Stimulated activated naive B cell treated with anti-CD40 and anti-IgM and Interleukin-4, amounts not matched to agents 10 μg/mL and 1 μg/mL and 100 μg/mL, for 72 hours (primary cell): ENCODE data around the gene GPRC5D.
A peak's percentile ranks its signal among the peaks of the same experiment; 100 is the strongest.

Experiments
- ATAC-seq, 2 donors: fragments of 150-1000 bp; cut with Tn5 transposase; replicated peaks; 2 replicates each; pipeline ENCODE4 v1.10.0; 2021; ENCODE audit warnings: moderate library complexity in 1 of 2
- DNase-seq: peaks from one replicate; pipeline ENCODE4 v3.0.0; 2021
- H3K27ac Mint-ChIP-seq: one replicate; pipeline ENCODE4 v1.8.0; 2022; ENCODE audit warnings: mild to moderate bottlenecking, mixed read lengths
- H3K27me3 Mint-ChIP-seq, 2 donors: one replicate each; pipeline ENCODE4 v1.8.0; 2022; ENCODE audit warnings: mixed read lengths in 2 of 2
- H3K36me3 Mint-ChIP-seq, 2 donors: one replicate each; pipeline ENCODE4 v1.8.0; 2022; ENCODE audit warnings: mixed read lengths in 2 of 2, mild to moderate bottlenecking in 1 of 2
- H3K4me1 Mint-ChIP-seq, 2 donors: one replicate each; pipeline ENCODE4 v1.8.0; 2022; ENCODE audit warnings: mixed read lengths in 2 of 2, mild to moderate bottlenecking in 1 of 2
- H3K4me3 Mint-ChIP-seq, 2 donors: one replicate each; pipeline ENCODE4 v1.8.0; 2022; ENCODE audit warnings: mild to moderate bottlenecking in 2 of 2, mixed read lengths in 2 of 2, moderate library complexity in 1 of 2
- H3K9me3 Mint-ChIP-seq, 2 donors: one replicate each; pipeline ENCODE4 v1.8.0; 2022; ENCODE audit warnings: mixed read lengths in 2 of 2, mild to moderate bottlenecking in 1 of 2

Gene GPRC5D

GRCh38 chr12:12898911-12899511, 53.0 kb downstream of the GPRC5D start:
- Mint-ChIP-seq H3K4me3 (no peak overlapping the region), H3K36me3 (no peaks in the 10 kb centered on the region), H3K4me1 (peaks cover 3 to 5% of the 10 kb centered on the region in 2 donors), H3K9me3 (no peaks in the 10 kb centered on the region), H3K27ac (no peak overlapping the region), H3K27me3 (peaks cover 6 to 25% of the 10 kb centered on the region in 2 donors)
- ATAC-seq (no peak), DNase-seq (no peak)

- Mint-ChIP-seq H3K9me3 (no peaks in the 10 kb centered on the region), H3K36me3 (no peaks in the 10 kb centered on the region), H3K27ac (no peak overlapping the region), H3K27me3 (peaks cover 11 to 27% of the 10 kb centered on the region in 2 donors), H3K4me1 (no peaks in the 10 kb centered on the region), H3K4me3 (no peak overlapping the region)
- no peak for ATAC-seq
- no peak for DNase-seq
These were observed 53.7 kb downstream of the GPRC5D start for GRCh38 chr12:12898136-12898717.

GRCh38 chr12:12897302-12897701, 54.7 kb downstream of the GPRC5D start:
- Mint-ChIP-seq H3K27ac (no peak overlapping the region), H3K4me3 (no peak overlapping the region), H3K4me1 (peaks cover 0 to 2% of the 10 kb centered on the region in 2 donors), H3K36me3 (peaks cover 0 to 2% of the 10 kb centered on the region in 2 donors), H3K9me3 (no peaks in the 10 kb centered on the region), H3K27me3 (peaks cover 19 to 36% of the 10 kb centered on the region in 2 donors)
- no peak for DNase-seq
- no peak for ATAC-seq

GRCh38 chr12:12896260-12896659, 55.7 kb downstream of the GPRC5D start:
- peaks cover 28 to 42% of the 10 kb centered on the region in 2 donors for H3K27me3 Mint-ChIP-seq
- peaks cover 7 to 8% of the 10 kb centered on the region in 2 donors for H3K4me1 Mint-ChIP-seq
- no peak overlapping the region for H3K27ac Mint-ChIP-seq
- H3K36me3 Mint-ChIP-seq, result peaks cover 0 to 2% of the 10 kb centered on the region in 2 donors
- no peak overlapping the region for H3K4me3 Mint-ChIP-seq
- DNase-seq (no peak), ATAC-seq (no peak)
- H3K9me3 Mint-ChIP-seq, result no peaks in the 10 kb centered on the region

GRCh38 chr12:12893438-12893837, 58.5 kb downstream of the GPRC5D start:
- no peak overlapping the region for H3K4me3 Mint-ChIP-seq
- H3K4me1 Mint-ChIP-seq, result peaks cover 14 to 20% of the 10 kb centered on the region in 2 donors
- no peaks in the 10 kb centered on the region for H3K9me3 Mint-ChIP-seq
- no peak for ATAC-seq
- H3K36me3 Mint-ChIP-seq, result peaks cover 0 to 2% of the 10 kb centered on the region in 2 donors
- no peak for DNase-seq
- H3K27me3 Mint-ChIP-seq, result peaks cover 54 to 57% of the 10 kb centered on the region in 2 donors
- H3K27ac Mint-ChIP-seq, result no peak overlapping the region

GRCh38 chr12:12892681-12893141, 59.3 kb downstream of the GPRC5D start:
- Mint-ChIP-seq H3K4me1 (peaks cover 14 to 20% of the 10 kb centered on the region in 2 donors), H3K4me3 (no peak overlapping the region), H3K9me3 (no peaks in the 10 kb centered on the region), H3K27ac (no peak overlapping the region), H3K27me3 (peaks cover 60 to 61% of the 10 kb centered on the region in 2 donors), H3K36me3 (peaks cover 0 to 2% of the 10 kb centered on the region in 2 donors)
- DNase-seq (no peak), ATAC-seq (no peak)

GRCh38 chr12:12891881-12892355, 60.1 kb downstream of the GPRC5D start:
- Mint-ChIP-seq H3K4me3 (peak overlapping the region; percentile 80 to 86), H3K9me3 (no peaks in the 10 kb centered on the region), H3K27ac (no peak overlapping the region), H3K36me3 (peaks cover 0 to 2% of the 10 kb centered on the region in 2 donors), H3K27me3 (peaks cover 57 to 58% of the 10 kb centered on the region in 2 donors), H3K4me1 (peaks cover 14 to 20% of the 10 kb centered on the region in 2 donors)
- ATAC-seq, result no peak
- no peak for DNase-seq

GRCh38 chr12:12891080-12891880, 60.7 kb downstream of the GPRC5D start, which contains the start of gene GPRC5A:
TSS of gene GPRC5A (plus strand) at chr12:12891562. CDS start at chr12:12908250, 16,688 bp downstream.
- H3K27me3 Mint-ChIP-seq, result peaks cover 54 to 58% of the 10 kb centered on the region in 2 donors
- no peak for DNase-seq
- peak; percentile 57 to 64 for ATAC-seq

More at GRCh38 chr12:12891080-12891880, 60.7 kb downstream of the GPRC5D start, which contains the start of gene GPRC5A:
- H3K27ac Mint-ChIP-seq, result peak within 1 kb of the TSS; percentile 37
- H3K4me3 Mint-ChIP-seq, result peak within 1 kb of the TSS; percentile 80 to 86
- peaks cover 14 to 20% of the 10 kb centered on the region in 2 donors for H3K4me1 Mint-ChIP-seq
- H3K36me3 Mint-ChIP-seq, result peaks cover 0 to 2% of the 10 kb centered on the region in 2 donors
- no peaks in the 10 kb centered on the region for H3K9me3 Mint-ChIP-seq
